HUES48 (cell line): Measurements from ENCODE around the gene NFYA.

Source experiments
- H3K27ac ChIP-seq: one replicate; pipeline ENCODE4 v1.7.0; 2013; ENCODE audit warnings: low read depth, low read length, inconsistent platforms
- H3K27me3 ChIP-seq: 2 replicates; pipeline ENCODE4 v1.6.1; 2013; ENCODE audit warnings: mild to moderate bottlenecking, low read length; ENCODE audit not compliant: control insufficient read depth, insufficient read depth
- H3K36me3 ChIP-seq: 2 replicates; pipeline ENCODE4 v1.6.1; 2013; ENCODE audit warnings: low read length; ENCODE audit not compliant: control insufficient read depth, insufficient read depth
- H3K4me1 ChIP-seq: 2 replicates; pipeline ENCODE4 v1.6.1; 2013; ENCODE audit warnings: mild to moderate bottlenecking, low read length; ENCODE audit not compliant: control insufficient read depth, insufficient read depth
- H3K4me3 ChIP-seq: 2 replicates; pipeline ENCODE4 v1.5.1; 2013; ENCODE audit warnings: mild to moderate bottlenecking, low read depth, low read length
- H3K9ac ChIP-seq: 2 replicates; pipeline ENCODE4 v1.6.1; 2013; ENCODE audit warnings: mild to moderate bottlenecking, low read depth, low read length, moderate library complexity
- H3K9me3 ChIP-seq: 2 replicates; pipeline ENCODE4 v1.6.1; 2013; ENCODE audit warnings: low read length; ENCODE audit not compliant: control insufficient read depth, insufficient read depth

NFYA gene

GRCh38 chr6:41073968-41074691 is 1.4 kb downstream of the NFYA start:
- H3K4me1 ChIP-seq: peaks cover 31% of the 10 kb centered on the region
- H3K27me3 ChIP-seq: no peaks in the 10 kb centered on the region
- peak overlapping the region; percentile 86 for H3K4me3 ChIP-seq
- H3K9me3 ChIP-seq: no peaks in the 10 kb centered on the region
- H3K27ac ChIP-seq: peak overlapping the region; percentile 99
- H3K9ac ChIP-seq: peak overlapping the region; percentile 92
- H3K36me3 ChIP-seq: peaks cover 29% of the 10 kb centered on the region

GRCh38 chr6:41074692-41075436 is 2.1 kb downstream of the NFYA start:
- Histone ChIP-seq H3K9ac (0 out of 2 replicates have a peak overlapping the region, but pooled peaks have one; percentile 92), H3K9me3 (no peaks in the 10 kb centered on the region), H3K36me3 (peaks cover 29% of the 10 kb centered on the region), H3K27ac (no peak overlapping the region), H3K4me3 (peak overlapping the region; percentile 86), H3K27me3 (no peaks in the 10 kb centered on the region), H3K4me1 (peaks cover 31% of the 10 kb centered on the region)

- Histone ChIP-seq H3K9ac (no peak overlapping the region), H3K27me3 (no peaks in the 10 kb centered on the region), H3K27ac (no peak overlapping the region), H3K9me3 (no peaks in the 10 kb centered on the region), H3K4me1 (peaks cover 25% of the 10 kb centered on the region), H3K4me3 (no peak overlapping the region), H3K36me3 (peaks cover 38% of the 10 kb centered on the region)
Observed at GRCh38 chr6:41075651-41076626, 3.2 kb downstream of the NFYA start.

- no peak overlapping the region for H3K27ac ChIP-seq
- peaks cover 22% of the 10 kb centered on the region for H3K4me1 ChIP-seq
- no peak overlapping the region for H3K9ac ChIP-seq
- H3K9me3 ChIP-seq: no peaks in the 10 kb centered on the region
- H3K36me3 ChIP-seq: peaks cover 52% of the 10 kb centered on the region
- H3K27me3 ChIP-seq: no peaks in the 10 kb centered on the region
- no peak overlapping the region for H3K4me3 ChIP-seq
Observed at GRCh38 chr6:41077536-41077935, 4.8 kb downstream of the NFYA start.

GRCh38 chr6:41078101-41078500 is 5.3 kb downstream of the NFYA start:
- Histone ChIP-seq H3K27me3 (no peaks in the 10 kb centered on the region), H3K4me1 (peaks cover 22% of the 10 kb centered on the region), H3K27ac (no peak overlapping the region), H3K9me3 (no peaks in the 10 kb centered on the region), H3K36me3 (peaks cover 57% of the 10 kb centered on the region), H3K9ac (no peak overlapping the region), H3K4me3 (no peak overlapping the region)

- H3K4me1 ChIP-seq: peaks cover 21% of the 10 kb centered on the region
- no peak overlapping the region for H3K27ac ChIP-seq
- no peak overlapping the region for H3K9ac ChIP-seq
- H3K4me3 ChIP-seq: no peak overlapping the region
- peaks cover 67% of the 10 kb centered on the region for H3K36me3 ChIP-seq
- H3K27me3 ChIP-seq: no peaks in the 10 kb centered on the region
- H3K9me3 ChIP-seq: no peaks in the 10 kb centered on the region
Observed at GRCh38 chr6:41079080-41079479, 6.3 kb downstream of the NFYA start.

- Histone ChIP-seq H3K9me3 (no peaks in the 10 kb centered on the region), H3K36me3 (peaks cover 76% of the 10 kb centered on the region), H3K4me1 (peaks cover 7% of the 10 kb centered on the region; the same call in 1 of the 2 replicates), H3K27ac (no peak overlapping the region), H3K4me3 (no peak overlapping the region), H3K27me3 (no peaks in the 10 kb centered on the region), H3K9ac (no peak overlapping the region)
Observed at GRCh38 chr6:41080621-41081020, 7.8 kb downstream of the NFYA start.

- Histone ChIP-seq H3K4me3 (no peak overlapping the region), H3K27ac (no peak overlapping the region), H3K36me3 (peaks cover 96% of the 10 kb centered on the region), H3K4me1 (no peaks in the 10 kb centered on the region), H3K27me3 (no peaks in the 10 kb centered on the region), H3K9me3 (no peaks in the 10 kb centered on the region), H3K9ac (no peak overlapping the region)
Observed at GRCh38 chr6:41083072-41083471, 10.3 kb downstream of the NFYA start.

GRCh38 chr6:41085182-41085581 is 12.4 kb downstream of the NFYA start:
- H3K9me3 ChIP-seq: no peaks in the 10 kb centered on the region
- H3K4me3 ChIP-seq: no peak overlapping the region
- H3K27me3 ChIP-seq: no peaks in the 10 kb centered on the region
- no peaks in the 10 kb centered on the region for H3K4me1 ChIP-seq
- peaks cover 92% of the 10 kb centered on the region for H3K36me3 ChIP-seq
- no peak overlapping the region for H3K27ac ChIP-seq
- H3K9ac ChIP-seq: no peak overlapping the region

GRCh38 chr6:41088451-41088850 is 15.7 kb downstream of the NFYA start:
- Histone ChIP-seq H3K4me1 (no peaks in the 10 kb centered on the region), H3K36me3 (peaks cover 94% of the 10 kb centered on the region), H3K9me3 (no peaks in the 10 kb centered on the region), H3K27ac (no peak overlapping the region), H3K4me3 (no peak overlapping the region), H3K9ac (no peak overlapping the region), H3K27me3 (no peaks in the 10 kb centered on the region)
